Endometrium (tissue), 2 donors: Measurements from ENCODE around the gene TAS2R40.
"Not testable (repeated sequence)": the region's sequence is repeated elsewhere in the genome, so short reads cannot be mapped to it uniquely, and the experiment has no call there.

Experiments used
- FAIRE-seq: peaks from 2 replicates; lab custom pipeline; 2012; peaks lifted over from hg19 to GRCh38; lab: Jason Lieb, UNC
- donor health status: control.
- donor health status: control.

Gene TAS2R40

GRCh38 chr7:143221737-143222136 lies at the start of gene TAS2R40:
Gene TAS2R40 (plus strand): TSS chr7:143222037. CDS start chr7:143222079, 42 bp downstream.
- no peak for FAIRE-seq

DNA sequence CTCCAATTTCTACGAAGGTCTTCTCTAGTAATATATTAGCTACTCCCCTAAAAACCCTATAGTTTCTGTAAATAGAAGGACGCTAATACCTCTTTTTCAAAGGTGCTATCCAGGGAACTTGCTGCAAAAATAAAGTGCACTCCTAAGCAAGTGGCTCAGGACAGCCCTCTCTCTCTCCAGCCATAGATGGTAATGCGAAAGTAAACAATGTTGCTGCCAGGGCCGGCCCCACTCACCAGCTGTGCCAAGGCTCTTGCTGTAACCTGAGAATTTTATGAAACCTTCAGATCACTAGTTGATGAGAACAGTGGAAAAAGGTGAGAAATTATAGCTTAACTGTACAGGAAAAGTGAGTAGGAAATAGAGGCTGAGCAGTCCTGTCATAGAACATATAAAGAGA lies 49.5 kb upstream of the TAS2R40 start:
- FAIRE-seq, result no peak

DNA sequence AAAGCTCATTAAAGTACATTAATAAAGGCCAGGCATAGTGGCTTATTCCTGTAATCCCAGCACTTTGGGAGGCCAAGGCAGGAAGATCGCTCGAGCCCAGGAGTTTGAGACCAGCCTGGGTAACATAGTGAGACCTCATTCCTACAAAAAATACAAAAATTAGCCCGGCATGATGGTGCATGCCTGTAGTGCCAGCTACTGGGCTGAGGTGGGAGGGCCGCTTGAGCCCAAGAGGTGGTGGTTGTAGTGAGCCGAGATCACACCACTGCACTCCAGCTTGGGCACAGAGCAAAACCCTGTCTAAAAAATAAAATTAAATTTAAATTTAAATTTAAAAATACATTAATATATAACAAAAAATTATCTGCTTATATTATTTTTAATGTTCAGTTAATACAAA lies 45.7 kb upstream of the TAS2R40 start:
- no peak for FAIRE-seq

DNA sequence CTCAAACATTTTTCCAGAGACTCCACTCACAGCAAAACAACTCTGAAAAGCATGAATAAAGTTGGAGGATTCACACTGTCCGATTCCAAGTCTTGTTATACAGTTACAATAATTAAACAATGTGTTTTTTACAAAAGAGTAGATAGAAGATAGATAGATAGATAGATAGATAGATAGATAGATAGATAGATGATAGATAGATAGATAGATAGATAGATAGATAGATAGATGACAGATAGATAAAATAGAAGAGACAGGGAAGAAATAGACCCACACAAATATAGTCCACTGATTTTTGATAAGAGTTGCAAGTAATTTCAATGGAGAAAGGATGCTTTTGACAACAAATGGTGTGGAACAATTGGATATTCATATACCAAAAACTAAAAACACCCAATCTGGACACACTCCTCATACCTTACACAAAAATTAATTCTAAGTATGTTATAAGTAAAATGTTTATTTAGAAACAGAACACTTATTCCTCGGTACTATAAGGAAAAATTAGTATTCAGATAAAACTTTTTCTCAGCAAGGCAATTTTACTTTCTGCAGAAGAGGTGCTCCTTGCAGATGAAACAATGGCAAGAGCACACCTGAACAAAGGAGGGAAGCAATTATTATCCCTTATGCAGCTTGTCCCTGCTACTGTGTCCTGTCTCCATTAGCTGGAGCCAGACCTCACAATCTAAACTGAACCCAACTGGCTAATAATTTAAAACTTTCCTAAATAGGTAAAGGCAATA lies 44.3 kb upstream of the TAS2R40 start:
- no peak for FAIRE-seq

GRCh38 chr7:143180771-143181170 lies 41.1 kb upstream of the TAS2R40 start:
- not testable (repeated sequence) for FAIRE-seq

GRCh38 chr7:143181349-143181748 lies 40.5 kb upstream of the TAS2R40 start:
- no peak for FAIRE-seq

DNA sequence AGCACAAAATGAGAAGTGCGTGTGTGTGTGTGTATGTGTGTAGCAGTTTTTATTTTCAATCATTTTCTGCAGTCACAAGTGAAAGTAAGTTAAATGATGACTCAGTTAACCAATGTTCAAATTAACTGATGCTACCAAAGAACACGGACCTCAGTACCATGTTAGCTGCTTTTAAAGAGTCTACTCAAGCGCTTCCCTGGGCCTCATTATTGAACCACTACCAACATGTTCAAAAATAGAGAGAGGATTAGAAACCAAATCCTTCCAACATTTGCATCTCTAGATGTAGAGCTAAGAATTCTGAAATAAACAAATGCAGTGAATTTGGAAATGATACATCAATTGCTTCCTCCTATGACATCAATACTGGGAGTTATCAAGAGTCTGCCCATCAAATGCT lies 38.8 kb upstream of the TAS2R40 start, which contains the start of gene TAS2R39:
Gene TAS2R39 (plus strand): TSS at position 396 of the 400 bp plus-strand sequence. CDS start 0 bp downstream, at position 396.
- FAIRE-seq, result no peak

DNA sequence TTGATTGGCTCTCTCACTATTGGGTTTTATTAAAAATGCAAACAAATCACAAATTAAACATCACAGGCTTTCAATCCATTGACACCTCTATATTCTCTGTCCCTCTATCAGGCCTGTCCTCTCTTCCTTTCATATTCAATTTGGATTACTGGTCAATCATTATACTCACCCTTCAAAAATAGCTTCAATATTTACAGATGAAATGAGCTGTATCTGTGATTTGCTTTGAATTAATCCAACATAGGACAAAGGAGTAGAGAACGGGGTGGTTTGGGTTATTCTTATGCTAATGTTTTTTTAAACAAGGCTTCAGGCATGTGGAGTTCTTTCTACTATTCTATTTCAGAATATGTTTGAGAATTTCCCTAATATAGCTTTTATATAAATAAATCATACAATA lies 36.3 kb upstream of the TAS2R40 start:
- FAIRE-seq, result no peak

- no peak for FAIRE-seq
Observed at GRCh38 chr7:143188994-143189393, 32.8 kb upstream of the TAS2R40 start.

- FAIRE-seq, result no peak
Observed at GRCh38 chr7:143193880-143194279, 28.0 kb upstream of the TAS2R40 start.

DNA sequence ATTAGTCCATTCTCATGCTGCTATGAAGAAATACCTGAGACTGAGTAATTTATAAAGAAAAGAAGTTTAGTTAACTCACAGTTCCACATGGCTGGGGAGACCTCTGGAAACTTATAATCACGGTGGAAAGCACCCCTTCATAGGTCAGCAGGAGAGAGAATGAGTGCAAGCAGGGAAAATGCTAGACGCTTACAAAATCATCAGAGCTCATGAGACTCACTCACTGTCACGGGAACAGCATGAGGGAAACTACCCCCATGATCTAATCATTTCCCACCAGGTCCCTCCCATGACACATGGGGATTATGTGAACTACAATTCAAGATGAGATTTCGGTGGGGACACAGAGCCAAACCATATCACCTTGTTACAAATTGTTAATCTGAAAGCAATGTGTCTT lies 22.8 kb upstream of the TAS2R40 start:
- no peak for FAIRE-seq

DNA sequence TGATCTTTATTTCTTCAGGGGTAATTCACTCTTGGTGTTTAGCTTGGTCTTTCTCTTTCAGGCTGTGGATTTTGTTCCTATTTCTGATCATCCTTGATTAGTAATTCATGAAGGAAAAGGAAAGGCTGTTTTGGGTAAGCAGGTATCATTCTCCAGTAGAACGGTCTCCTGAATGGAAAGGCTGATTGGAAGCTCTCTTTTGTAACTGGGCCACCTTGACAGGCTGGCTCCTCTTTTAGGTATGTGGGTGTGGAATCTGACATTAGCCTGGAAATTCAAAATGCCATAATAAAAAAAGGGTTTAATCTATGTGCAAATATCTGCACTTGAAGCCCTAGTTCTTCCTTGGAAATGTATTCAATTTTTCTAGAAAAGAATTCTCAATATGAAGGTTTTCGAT lies 19.7 kb upstream of the TAS2R40 start:
- FAIRE-seq, result no peak

DNA sequence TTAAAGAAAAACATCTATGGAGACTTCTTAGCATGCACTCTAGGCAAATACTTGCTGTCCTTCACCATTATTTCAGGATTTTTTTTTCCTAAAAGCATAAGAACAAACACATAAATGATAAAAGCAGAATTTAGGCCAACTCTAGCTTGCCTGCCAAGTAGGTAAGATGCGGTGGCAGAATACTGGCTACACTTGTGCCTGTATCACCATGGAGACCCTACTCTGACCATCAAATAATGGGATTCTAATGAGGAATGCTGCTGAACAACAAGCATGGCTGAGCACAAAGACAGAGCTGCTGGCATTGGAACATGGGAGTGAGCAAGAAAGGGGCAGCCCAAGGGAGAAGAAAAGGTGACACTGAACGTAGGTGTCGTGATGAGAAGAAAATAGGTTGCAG lies 18.5 kb upstream of the TAS2R40 start:
- FAIRE-seq, result no peak

DNA sequence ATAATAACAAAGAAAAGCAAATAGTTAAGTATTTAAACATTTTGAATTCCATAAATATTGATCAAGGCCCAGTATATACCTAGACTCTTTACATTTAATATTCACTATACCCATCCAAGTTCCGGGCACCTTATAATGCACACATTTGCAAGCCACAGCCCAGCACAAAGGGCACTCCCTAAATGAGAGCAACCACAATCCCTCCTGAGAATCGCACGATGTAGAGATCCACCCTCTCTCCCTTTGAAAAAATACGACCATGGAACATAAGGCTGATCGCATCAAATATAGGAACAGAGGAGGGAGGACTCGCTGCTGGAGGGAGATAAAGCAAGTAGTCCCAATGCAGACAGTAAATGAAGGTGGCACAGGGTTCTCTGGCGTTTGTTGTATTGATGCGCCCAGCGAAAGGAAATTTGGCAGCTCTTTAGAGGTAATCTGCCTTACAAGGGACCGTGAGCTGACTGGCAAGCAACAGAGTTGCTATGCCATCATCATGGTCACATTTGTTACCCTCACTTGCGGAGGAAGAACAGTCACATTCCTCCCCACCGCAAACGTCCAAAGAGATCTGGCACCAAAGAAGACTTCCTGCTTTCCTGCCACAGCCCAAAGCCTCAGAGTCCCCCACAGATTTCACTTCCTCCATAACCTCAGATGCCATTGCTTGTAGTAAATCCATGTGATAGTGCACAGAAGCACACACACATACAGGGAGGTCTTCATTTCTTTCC lies 16.1 kb upstream of the TAS2R40 start:
- no peak for FAIRE-seq

- FAIRE-seq, result no peak
Observed at GRCh38 chr7:143210541-143210940, 11.3 kb upstream of the TAS2R40 start.

GRCh38 chr7:143213478-143213877 lies 8.4 kb upstream of the TAS2R40 start:
- not testable (repeated sequence) for FAIRE-seq

- peak; percentile 95 for FAIRE-seq
Observed at GRCh38 chr7:143214789-143215679, 6.8 kb upstream of the TAS2R40 start.

GRCh38 chr7:143216151-143216550 lies 5.7 kb upstream of the TAS2R40 start:
- FAIRE-seq, result no peak

DNA sequence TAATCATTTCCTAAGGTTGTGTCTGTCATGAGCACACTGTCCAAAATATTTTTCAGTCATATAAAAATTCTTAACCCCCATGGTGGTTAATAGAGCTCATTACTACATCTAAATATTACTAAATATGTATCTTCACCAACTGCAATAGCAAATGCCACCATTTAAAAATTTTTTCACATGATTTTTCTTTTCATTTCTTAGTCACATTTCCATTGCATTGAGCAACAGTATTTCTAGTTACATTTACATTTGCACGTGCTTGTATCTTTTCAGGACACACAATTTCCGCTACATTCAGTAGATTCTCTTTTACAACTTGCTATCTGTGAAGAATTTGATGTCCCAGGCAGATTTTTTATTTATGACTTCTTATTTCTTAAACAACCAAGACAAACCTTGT lies 5.2 kb upstream of the TAS2R40 start:
- no peak for FAIRE-seq

DNA sequence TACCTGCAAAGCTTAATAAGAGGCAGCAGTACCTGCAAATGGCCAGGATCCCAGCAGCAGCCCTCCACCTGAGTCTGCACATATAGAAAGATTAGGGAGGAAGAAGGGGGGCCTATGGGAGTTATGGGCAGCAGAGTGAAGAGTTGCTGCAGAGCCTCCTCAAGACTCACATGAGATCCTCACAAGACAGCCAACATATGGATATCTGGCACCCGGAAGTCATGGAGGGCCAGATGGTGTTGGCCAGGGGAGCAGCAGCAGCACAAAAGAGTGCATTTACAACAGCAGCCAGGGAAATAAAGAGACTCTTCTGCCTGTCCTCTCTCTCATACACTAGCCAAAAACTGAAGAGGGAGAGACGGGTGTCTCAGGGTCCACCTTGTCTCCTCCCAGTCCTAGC lies 4.0 kb upstream of the TAS2R40 start:
- no peak for FAIRE-seq

- no peak for FAIRE-seq
Observed at GRCh38 chr7:143221286-143221685, 551 bp upstream of the TAS2R40 start.

- FAIRE-seq, result no peak
Observed at GRCh38 chr7:143222782-143223181, 945 bp downstream of the TAS2R40 start.

- FAIRE-seq, result no peak
Observed at GRCh38 chr7:143223784-143224183, 1.9 kb downstream of the TAS2R40 start.
